ENCODE measurements around the gene ATXN10.

ATXN10 gene

DNA sequence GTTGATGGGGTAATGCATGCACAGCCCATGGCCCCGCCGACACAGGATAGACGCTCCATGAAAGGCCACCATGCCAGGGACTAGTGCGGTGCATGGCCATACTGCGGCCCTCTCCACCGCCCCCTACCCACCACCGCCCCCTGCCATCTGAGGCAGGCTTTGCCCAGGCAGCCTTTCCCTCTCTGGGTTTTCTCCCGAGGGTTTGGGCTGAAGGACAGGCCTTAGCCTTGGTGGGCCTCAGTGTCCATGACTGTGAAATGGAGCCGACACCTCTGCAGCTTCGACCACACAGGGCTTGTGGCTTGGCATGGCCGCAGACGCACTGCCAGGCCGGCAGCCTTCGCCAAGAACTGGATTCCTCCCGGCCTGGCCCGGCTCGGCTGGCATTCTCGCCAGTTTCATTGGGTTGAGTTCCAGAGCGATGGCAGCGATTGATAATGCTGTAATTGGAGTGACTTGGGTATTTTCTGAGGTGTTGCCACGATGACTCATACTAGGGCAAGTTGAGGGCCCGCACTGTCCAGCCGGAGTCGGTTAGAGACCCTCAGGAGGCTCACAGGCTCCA is 194.0 kb downstream of the ATXN10 start:
- no peak for DNase-seq

DNA sequence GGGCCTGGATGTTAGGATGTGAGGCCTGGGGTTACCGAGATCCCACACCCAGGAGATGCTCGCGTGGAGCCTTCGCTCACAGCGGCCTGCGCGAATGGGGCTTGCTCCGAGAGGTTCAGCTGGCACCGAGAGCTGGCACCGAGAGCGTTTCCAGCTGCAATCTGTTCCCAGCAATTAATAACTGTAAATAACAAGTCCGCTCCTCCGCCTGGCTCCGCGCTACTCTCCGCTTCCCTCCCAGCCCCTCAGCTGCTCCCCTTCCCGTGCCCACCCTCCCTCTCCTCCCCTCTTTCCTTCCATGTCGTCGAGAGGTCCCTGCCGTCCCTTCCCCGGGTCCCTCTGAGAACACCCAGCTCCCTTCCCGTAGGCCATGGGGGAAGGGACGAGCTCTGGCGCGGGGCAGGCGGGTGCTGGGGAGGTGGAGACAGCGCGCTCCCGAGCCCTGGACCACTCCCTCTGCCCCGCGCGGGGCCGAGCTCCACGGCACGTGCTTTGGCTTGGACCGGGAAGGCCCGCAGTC is 194.6 kb downstream of the ATXN10 start:
- no peak for DNase-seq

DNA sequence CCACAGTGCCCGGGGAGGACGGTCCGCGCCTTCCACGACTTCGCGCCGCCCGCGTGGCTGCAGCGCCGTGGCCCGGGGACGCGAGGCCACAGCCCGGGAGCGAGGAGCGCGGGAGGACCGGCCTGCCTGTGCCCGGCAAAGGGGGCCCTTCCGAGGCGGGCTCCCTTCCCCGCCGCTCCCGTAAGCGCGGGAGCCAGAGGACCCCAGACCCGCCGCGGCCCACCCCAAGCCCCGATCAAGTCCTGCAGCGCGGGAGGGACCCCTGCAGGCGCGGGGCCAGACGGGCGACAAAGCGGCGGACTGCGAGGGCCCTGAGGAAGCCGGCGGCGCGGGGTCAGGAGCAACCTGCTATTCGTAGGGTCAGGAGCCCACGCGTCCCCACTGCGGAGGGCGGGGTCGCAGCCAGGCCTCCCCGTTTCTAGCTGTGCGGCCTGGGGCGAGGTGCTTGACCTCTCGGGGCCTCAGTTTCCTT is 195.0 kb downstream of the ATXN10 start:
- no peak for DNase-seq

DNA sequence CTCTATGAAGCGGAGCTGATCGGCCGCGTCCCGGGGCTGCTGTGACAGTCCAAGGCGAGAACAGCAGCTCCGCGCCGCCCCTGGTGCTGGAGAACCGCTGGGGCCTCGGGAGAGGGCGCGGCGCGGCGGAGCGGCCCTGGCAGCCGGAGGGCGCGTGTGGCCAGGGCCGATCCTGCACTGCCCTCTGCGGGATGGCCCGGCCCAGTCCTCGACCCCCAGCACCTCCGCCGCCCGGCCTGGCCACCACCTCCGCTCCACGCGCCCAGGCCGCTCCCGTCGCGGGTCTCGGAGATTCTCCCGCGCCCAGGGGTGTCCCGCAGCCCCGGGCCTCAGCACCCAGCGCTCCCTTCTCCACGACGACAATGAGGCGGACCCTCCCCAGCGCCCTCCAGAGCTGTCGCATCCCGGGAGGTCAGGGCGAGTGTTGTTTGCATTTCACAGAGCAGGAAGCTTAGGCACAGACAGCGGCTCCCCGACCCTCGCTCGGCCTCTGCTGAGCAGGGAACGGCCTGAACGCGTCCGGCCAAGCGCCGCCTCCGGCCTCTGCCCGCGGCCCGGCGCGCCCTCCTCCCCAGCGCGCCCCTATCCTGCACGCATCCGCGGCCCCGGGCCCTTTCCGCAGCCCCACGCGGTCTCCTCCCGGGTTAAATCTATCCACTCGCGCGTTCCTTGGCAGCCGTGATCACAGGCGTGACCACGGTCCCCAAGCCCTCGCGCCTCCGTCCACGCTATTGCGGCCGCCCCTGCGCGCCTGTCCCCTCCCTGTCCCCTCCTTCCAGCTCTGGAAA is 195.7 kb downstream of the ATXN10 start:
- no peak for DNase-seq

DNA sequence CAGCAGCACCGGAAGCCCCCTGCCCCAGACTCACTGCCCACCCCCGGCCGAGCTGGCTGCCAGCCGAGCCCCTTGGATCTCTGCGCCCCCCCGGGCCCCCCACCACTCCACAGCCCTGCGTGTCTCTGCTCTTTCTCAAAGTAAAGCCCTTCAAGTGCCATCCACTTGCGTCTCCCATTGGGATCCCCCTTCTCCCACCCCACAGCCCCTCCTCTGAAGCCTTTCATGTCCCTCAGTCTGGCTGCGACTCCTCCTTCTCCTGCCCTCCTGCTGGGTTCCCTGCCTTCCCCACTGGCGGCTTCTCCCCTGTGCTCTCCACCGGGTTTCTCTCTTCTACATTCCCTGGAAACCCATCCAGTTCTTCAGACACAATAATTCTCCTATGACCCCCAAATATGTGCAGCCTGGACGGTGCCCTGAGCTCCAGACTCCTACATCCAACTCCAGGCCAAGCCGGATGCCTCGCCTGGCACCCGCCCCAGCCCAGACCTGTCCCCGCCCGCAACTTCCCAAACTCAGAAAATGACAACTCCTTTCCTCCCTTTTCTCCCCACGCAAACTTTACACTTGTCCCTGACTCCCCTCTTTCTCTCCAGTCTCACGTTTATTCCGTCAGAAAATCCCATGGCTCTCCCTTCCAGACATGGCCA is 196.4 kb downstream of the ATXN10 start:
- no peak for DNase-seq

DNA sequence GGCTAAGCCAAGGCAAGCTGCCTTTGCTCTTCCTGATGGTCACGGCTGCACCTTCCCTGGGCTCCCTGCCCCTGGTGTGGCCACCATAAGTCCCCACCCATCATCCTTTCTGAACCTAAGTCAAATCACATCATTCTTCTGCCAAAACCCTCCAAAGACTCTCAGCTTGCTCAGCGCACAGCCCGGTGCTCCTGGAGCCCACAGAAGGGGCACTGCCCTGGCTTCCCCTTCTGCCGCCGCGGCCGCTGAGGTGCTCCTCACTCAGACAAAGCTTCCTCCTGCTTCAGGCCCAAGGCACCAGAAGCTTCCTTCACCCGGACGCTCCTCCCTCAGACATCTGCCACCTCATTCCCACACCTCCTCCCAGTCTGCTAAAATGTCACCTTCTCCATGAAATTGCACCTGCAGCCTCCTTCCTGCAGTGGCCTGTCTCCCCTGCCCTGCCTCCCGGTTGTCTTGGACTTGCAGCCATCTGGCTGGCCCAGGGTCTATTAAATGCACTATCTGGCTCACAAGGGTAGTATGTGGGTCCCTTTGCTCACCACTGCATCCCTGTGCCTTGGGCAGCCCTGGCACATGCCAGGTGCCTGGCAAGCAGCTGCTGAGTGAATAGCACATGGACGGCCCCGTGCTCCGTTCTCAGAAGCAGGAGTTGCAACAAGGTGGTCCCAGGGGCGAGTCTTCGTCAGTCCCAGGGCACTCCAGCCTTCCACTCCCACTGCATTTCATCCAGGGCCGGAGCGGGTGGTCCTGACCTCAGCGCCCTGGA is 197.1 kb downstream of the ATXN10 start:
- no peak for DNase-seq

DNA sequence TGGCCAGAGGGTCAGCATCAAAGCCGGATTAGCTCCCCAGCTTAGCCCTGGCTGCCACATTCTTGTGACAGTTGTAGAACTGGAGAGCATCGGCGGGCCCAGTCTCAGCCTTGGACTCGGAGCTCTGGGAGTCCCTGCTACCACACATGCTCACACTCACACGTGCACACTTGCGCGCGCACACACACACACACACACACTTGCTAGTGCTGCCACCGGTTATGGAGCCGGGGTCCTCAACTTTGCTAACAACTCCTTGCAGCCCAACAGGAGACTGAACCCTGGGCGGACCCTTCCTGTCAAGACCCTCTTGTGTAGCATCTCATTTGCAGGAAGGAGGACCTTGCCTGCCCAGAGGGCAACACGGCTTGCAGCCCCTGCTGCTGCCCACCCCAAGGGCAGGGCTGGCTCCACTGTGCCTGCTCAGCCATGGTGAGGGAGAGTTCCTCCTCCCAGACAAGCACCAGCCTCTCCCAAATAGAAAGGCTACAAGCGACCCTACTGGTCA is 197.8 kb downstream of the ATXN10 start:
- no peak for DNase-seq

DNA sequence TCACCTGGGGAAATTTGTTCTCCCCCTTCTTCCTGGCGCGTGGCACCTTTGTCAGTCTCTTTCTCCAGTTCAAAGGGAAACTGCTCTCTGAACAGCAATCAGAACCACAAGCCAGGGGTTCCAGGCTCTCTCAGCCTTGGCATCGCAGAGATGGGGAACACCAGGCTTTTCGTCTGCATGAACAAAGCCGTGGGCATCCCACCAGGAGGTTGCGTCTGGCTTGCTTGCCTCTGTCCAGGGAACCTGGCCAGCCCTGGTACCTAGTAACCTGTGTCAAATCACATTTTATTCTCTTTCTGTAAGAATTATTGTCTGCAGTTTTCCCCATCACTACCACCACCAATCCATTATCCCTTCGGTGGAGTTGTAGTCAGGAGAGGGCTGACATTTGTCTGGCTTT is 198.4 kb downstream of the ATXN10 start:
- no peak for DNase-seq

DNA sequence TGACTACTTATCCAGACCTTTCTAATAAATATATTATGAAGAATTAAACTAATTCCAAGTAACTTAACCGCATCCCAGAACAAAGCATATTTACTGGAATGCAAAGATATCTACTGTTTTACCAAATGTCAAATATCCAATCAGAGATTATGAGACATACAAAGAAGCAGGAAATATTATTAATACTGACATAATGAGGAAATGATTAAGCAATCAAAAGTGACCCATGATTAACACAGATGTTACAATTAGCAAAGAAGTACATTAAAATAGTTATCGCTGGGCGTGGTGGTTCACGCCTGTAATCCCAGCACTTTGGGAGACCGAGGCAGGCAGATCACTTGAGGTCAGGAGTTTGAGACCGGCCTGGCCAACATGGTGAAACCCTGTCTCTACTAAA is 200.1 kb downstream of the ATXN10 start:
- DNase-seq = no peak

DNA sequence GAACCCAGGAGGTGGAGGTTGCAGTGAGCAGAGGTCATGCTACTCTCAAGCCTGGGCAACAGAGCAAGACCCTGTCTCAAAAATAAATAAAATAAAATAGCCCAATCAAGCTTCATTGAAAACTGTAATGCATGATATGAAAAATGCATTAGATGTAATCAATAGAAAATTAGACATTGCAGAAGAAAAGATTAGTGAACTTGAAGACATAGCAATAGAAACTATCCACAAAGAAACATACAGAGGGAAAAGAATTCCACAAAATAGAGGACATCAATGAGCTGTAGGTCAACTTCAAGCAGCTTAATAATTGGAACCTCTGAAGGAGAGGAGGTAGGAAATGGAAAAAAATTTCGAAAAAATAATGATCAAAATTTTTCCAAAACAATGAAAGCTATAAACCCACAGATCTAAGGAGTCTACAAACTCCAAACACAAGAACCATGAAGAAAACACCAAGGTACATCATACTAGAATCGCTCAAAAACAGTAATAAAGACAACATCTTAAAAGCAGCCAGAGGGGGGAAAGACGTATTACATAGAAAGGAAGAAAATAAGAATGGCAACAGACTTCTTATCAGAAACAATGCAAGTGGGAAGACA is 201.1 kb downstream of the ATXN10 start:
- no peak for DNase-seq

DNA sequence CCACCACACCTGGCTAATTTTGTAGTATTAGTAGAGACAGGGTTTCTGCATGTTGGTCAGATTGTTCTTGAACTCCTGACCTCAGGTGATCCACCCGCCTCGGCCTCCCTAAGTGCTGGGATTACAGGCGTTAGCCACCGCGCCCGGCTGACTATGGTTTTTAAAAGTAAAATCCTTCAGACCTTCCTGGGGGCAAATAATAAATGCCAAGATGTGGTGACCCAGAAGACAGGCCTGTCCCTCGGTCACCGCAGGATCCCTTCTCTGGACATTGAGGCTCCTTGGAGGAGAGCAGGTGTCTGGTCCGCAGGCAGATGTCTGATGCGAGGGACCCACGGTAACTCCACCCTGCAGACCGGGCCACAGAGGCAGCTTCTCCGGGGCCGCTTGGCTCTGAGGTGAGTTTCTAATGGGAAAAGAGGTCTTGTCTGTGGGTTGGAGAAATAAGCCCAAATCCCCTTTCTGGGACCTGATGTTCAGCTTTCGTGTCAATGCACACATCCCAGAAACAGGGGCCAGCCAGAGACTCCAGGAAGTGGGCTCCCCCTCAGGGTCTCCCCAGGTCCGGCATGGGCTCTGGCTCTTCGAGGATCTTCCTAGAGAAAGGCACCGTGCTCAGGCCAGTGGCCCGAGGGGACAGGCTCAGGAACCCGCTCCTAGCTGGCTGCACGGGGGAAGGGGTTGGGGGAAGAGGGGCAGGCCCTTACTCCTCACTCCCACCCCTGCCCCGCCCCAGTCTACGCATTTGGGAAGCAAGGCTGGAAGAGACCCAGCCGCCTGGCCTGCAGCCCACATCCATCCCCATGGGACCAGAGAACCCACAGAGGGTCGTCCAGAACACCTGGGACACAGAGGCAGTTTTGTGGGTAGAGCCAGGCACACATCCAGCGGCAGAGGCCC is 204.8 kb downstream of the ATXN10 start:
- DNase-seq = no peak

DNA sequence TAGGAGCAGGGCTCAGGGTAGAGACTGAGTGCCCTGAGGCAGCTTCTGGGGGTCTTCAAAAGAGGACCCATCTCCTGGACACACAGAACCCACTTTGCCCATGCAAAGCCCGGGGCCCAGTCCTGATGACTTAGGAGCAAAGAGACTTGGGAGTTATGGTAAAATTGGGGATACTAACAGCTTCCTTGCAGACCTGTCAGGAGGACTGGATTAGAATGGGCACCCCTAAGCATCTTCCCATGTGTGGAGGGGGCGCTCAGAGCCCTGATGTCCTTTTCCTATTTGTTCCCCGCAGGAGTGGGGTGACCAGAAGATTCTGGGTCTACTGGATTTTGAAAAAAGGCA is 205.4 kb downstream of the ATXN10 start:
- DNase-seq = no peak

DNA sequence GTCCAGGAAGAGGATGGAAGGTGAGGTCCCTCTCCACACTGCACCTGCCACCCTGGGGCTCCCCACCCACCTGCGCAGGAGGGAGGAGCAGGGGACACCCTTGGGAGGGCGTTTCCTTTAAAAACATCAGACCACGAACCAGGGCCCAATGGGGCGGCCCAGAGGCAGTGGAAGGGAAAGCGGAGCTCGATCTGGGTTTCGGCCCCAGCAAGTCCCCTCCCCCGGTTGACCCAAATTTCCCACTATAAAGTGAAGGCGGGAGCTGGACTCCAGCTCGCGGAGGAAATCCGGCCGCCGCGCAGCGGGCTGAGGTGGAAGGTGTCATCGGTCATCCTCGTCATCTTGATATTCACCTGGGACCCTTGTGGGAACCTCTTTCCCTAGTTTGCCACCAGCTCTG is 206.0 kb downstream of the ATXN10 start:
- DNase-seq = no peak

DNA sequence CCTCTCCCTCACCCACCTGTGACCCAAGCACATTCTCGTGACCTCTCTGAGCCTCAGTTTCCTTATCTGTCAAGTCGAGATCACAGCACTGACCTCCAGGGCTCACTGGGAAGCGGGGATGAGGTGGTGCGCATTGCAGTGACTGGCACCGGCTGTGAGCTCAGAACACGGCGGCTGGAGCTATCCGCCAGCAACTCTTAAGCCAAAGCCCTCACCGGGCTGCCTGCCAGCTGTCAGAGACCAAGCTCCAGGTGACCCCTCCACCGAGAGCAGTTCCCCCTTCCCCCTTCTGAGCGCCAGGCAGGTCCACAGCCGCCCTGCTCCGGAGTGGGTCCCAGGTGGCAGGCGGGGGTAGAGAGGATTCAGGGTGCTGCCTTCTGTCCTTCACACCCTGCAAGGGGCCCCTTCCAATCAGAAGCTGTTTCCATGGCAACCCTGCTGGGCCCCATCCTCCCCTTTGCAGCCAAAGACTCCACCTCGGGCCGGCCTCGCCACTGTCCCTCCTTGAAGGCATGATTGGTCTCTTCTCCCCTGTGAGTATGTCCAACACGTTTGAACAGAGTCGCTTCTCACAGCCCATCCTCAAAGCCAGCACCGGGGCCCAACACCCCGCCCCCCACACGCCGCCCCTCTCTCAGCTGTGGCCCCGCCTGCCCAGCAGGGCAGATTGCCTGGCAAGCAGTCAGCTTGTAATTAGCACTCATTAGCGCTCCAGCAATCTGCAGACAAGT is 206.6 kb downstream of the ATXN10 start:
- DNase-seq = no peak

DNA sequence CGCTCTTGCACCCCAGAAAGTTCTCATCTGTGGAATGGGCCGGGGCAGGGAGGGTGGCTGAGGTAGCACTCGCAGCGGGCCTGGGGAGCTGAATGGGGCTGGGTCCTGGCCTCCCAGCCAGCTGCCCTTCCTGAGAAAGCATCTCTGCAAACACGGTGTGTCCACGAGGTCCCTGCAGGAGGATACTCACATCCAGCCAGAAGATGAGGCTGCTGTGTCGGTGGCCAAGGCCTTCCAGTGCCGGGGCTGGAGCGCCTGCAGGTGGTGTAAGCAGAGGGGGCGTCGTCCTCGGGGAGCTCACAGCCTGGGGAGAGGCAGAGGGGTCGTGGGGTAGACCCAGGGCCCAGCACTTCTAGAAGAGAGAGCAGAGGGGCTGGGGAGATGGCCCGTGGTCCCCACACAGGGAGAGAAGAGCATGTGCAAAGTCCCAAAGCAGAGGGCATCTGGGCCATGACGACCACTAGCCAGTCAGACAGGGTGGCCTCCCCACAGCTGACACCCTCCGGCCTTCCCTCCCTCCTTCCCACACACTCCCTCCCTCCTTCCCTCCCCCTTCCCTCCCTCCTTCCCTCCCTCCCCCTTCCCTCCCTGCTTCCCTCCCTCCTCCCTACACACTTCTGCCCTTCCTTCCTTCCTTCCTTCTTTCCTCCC is 207.4 kb downstream of the ATXN10 start:
- no peak for DNase-seq

DNA sequence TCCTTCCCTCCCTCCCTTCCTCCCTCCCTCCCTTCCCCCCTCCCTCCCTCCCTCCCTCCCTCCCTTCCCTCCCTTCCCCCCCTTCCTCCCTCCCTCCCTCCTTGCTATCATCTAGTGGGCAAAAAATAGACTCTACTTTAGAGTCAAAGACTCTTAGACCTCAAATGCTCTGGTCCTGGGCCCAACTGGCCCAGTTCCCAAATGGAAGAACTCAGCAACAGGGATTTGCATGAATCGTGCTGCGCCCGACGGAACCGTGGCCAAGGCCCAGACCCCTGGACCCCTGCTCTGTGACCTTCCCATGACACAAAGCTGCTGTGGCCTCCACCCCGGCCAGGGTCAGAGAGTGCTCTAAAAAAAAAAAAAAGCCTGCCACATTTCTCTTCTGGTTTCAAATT is 207.9 kb downstream of the ATXN10 start:
- DNase-seq = no peak

DNA sequence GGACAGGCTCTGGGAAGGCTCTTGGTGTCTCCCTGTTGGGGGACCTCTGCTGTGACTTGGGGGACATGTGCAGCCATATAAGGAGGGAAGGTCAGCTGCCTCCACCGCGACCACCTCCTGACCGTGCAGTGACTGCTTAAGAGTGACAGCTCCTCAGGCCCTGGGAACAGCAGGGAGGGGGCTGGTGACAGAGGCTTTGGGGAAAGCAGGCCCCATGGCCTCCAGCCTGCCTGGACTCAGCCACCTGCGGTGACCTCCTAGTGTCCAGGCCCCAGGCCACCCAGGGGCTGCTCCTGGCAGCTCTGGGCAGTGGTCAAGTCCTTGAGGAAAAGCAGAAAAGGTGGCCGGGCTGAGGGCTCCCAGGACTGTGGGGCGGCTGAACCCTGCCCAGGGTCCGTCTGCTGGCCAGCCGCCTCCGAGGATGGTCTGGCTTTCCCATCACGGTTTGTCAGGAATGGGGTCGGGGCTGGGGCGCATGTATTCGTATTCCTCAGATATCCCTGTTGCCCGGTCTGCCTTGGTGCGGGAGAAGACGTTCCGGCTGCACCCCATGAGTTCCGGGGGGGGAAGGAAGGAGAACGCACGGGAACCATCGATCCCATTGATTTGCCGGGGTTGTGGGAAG is 208.6 kb downstream of the ATXN10 start:
- no peak for DNase-seq

DNA sequence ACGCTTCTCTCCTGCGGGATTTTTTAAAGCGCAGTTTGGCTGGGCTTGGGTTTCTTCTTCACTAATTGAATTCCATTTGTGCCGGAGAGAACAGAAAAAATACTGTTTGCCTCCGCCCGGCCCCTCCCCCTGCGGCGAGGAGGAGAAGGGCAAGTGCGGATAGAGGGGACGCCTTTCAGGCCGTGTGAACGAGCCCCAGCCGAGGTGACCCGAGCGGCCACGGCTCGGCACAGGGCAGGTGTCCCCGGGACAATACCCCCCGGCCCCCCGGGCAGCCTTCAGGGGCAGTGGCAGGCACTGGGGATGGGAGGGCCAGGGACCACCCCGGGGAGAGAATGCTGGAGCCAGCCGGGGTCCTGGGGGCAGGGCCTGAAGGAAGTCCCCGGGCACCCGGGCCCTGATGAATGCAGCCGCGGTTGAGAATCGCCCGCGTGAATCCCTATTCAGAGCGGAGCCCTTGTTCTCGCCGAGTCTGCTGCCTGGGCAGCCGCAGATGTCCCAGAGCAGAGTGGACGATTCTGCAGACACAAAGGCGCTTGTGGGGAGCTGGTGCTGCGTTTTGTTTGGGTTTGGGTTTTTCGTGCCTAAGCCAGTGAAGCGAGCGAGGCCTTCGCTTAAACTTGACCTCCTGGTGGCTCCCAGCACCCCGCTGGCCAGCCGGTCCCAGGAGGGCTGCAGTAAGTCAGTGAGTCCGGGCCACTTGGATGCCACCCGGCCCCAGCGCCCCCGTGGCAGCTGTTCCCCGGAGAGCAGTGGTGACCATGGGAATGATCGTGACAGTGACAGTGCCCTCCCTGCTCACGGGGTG is 209.3 kb downstream of the ATXN10 start:
- DNase-seq = no peak

DNA sequence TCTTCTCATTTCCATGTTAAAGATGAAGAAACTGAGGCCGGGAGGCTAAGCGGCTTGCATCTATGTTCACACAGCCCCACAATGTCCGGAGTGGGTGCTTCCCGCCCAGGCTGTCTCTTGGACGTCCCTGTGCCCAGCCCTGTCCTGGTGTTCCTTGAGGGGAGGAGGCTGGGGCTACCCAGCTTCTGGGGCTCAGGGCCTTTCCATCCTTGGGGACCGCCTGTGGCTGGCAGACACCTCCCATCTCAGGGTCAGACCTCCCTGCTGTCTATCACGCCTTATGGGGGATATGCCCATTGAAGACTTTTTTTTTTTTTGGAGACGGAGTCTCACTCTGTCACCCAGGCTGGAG is 209.9 kb downstream of the ATXN10 start:
- no peak for DNase-seq
